DOHH2 (cell line): Measurements from ENCODE around the gene CD27.

Experiments used
- H3F3A ChIP-seq: fragments of 200-600 bp; sonication (generic), shearing (Covaris generic); 2 replicates; pipeline ENCODE4 v1.6.0; 2016; ENCODE audit warnings: antibody characterized with exemption, mild to moderate bottlenecking; ENCODE audit not compliant: control insufficient read depth, insufficient read depth
- H3K27ac ChIP-seq: fragments of 200-600 bp; sonication (generic); 2 replicates; pipeline ENCODE4 v1.5.1; 2014; ENCODE audit warnings: low read depth, mild to moderate bottlenecking, low read length, moderate library complexity
- H3K27me3 ChIP-seq: fragments of 200-600 bp; sonication (generic); 2 replicates; pipeline ENCODE4 v1.6.1; 2014; ENCODE audit warnings: mild to moderate bottlenecking, low read length, mixed read lengths; ENCODE audit not compliant: control insufficient read depth
- H3K36me3 ChIP-seq: fragments of 200-600 bp; sonication (generic); 2 replicates; pipeline ENCODE4 v1.6.1; 2014; ENCODE audit warnings: mild to moderate bottlenecking, low read length, moderate library complexity, mixed read lengths; ENCODE audit not compliant: control insufficient read depth
- H3K4me1 ChIP-seq: fragments of 200-600 bp; sonication (generic); 2 replicates; pipeline ENCODE4 v1.6.1; 2014; ENCODE audit warnings: mild to moderate bottlenecking, low read length, mixed read lengths; ENCODE audit not compliant: control insufficient read depth
- H3K4me2 ChIP-seq: fragments of 200-600 bp; sonication (generic); 2 replicates; pipeline ENCODE4 v1.6.0; 2014; ENCODE audit warnings: mild to moderate bottlenecking, low read length, moderate library complexity
- H3K4me3 ChIP-seq: fragments of 200-600 bp; sonication (generic); 2 replicates; pipeline ENCODE4 v1.5.1; 2014; ENCODE audit warnings: mild to moderate bottlenecking, low read length, mixed read lengths
- H3K79me2 ChIP-seq: fragments of 200-600 bp; sonication (generic); 2 replicates; pipeline ENCODE4 v1.6.1; 2014; ENCODE audit warnings: mild to moderate bottlenecking, low read length, mixed read lengths; ENCODE audit not compliant: control insufficient read depth
- H3K9me2 ChIP-seq: fragments of 200-600 bp; sonication (generic); replicated peaks from 2 replicates; pipeline ENCODE4 v1.6.1; 2014; ENCODE audit warnings: mild to moderate bottlenecking, low read length, mixed read lengths; ENCODE audit not compliant: control insufficient read depth
- H3K9me3 ChIP-seq: fragments of 200-600 bp; sonication (generic); 2 replicates; pipeline ENCODE4 v1.6.1; 2014; ENCODE audit warnings: antibody characterized with exemption, low read length, mixed read lengths; ENCODE audit not compliant: control insufficient read depth, insufficient read depth
- H4K20me1 ChIP-seq: fragments of 200-600 bp; sonication (generic); 2 replicates; pipeline ENCODE4 v1.6.0; 2014; ENCODE audit warnings: low read depth, mild to moderate bottlenecking, antibody characterized with exemption, low read length, moderate library complexity; ENCODE audit not compliant: control insufficient read depth, insufficient read depth
- CTCF ChIP-seq: fragments of 200-600 bp; sonication (generic); IDR thresholded peaks from one replicate; pipeline ENCODE4 v1.5.1; 2014; ENCODE audit warnings: antibody characterized with exemption, mild to moderate bottlenecking, low read depth, low read length; ENCODE audit not compliant: poor library complexity, severe bottlenecking
- EZH2phosphoT487 ChIP-seq: fragments of 200-600 bp; sonication (generic); IDR thresholded peaks from 2 replicates; pipeline ENCODE4 v1.6.1; 2017; ENCODE audit warnings: borderline replicate concordance, mild to moderate bottlenecking, antibody characterized with exemption, low read length, moderate library complexity, mixed read lengths

The CD27 gene

GRCh38 chr12:6468283-6468575 is 23.5 kb downstream of the CD27 start:
- Histone ChIP-seq H4K20me1 (no peaks in the 10 kb centered on the region), H3K9me3 (no peaks in the 10 kb centered on the region), H3F3A (peaks cover 13% of the 10 kb centered on the region), H3K4me1 (peaks cover 60% of the 10 kb centered on the region), H3K27me3 (peaks cover 3% of the 10 kb centered on the region; the same call in 1 of the 2 replicates), H3K4me2 (peak overlapping the region; percentile 78), H3K9me2 (no peaks in the 10 kb centered on the region), H3K36me3 (peaks cover 64% of the 10 kb centered on the region), H3K4me3 (peak overlapping the region; percentile 95), H3K79me2 (peaks cover 63% of the 10 kb centered on the region), H3K27ac (no peak overlapping the region)
- no peak for TF ChIP-seq CTCF
- no peak for TF ChIP-seq EZH2phosphoT487

- H3K4me3 ChIP-seq, result peak overlapping the region; percentile 95
- no peak for TF ChIP-seq EZH2phosphoT487
- no peak for TF ChIP-seq CTCF
- H3K9me3 ChIP-seq, result no peaks in the 10 kb centered on the region
- no peaks in the 10 kb centered on the region for H3K9me2 ChIP-seq
- peak overlapping the region; percentile 78 for H3K4me2 ChIP-seq
- peaks cover 3% of the 10 kb centered on the region; the same call in 1 of the 2 replicates for H3K27me3 ChIP-seq
- H4K20me1 ChIP-seq, result no peaks in the 10 kb centered on the region
- peaks cover 56% of the 10 kb centered on the region for H3K36me3 ChIP-seq
- peaks cover 51% of the 10 kb centered on the region for H3K4me1 ChIP-seq
- peaks cover 56% of the 10 kb centered on the region for H3K79me2 ChIP-seq
- peak overlapping the region; percentile 11; the same call in 1 of the 2 replicates for H3K27ac ChIP-seq
- peaks cover 13% of the 10 kb centered on the region for H3F3A ChIP-seq
Measured at GRCh38 chr12:6469092-6469491, 24.3 kb downstream of the CD27 start.

- peak overlapping the region; percentile 95 for H3K4me3 ChIP-seq
- no peaks in the 10 kb centered on the region for H3K9me3 ChIP-seq
- no peak for TF ChIP-seq CTCF
- no peak for TF ChIP-seq EZH2phosphoT487
- peaks cover 13% of the 10 kb centered on the region for H3F3A ChIP-seq
- peaks cover 44% of the 10 kb centered on the region for H3K4me1 ChIP-seq
- H3K36me3 ChIP-seq, result peaks cover 49% of the 10 kb centered on the region
- peaks cover 49% of the 10 kb centered on the region for H3K79me2 ChIP-seq
- no peaks in the 10 kb centered on the region for H4K20me1 ChIP-seq
- H3K27ac ChIP-seq, result peak overlapping the region; percentile 63
- H3K4me2 ChIP-seq, result peak overlapping the region; percentile 78
- H3K9me2 ChIP-seq, result no peaks in the 10 kb centered on the region
- H3K27me3 ChIP-seq, result peaks cover 3% of the 10 kb centered on the region; the same call in 1 of the 2 replicates
Measured at GRCh38 chr12:6469609-6470374, 25.0 kb downstream of the CD27 start.
